K562 (cell line): ENCODE measurements around the gene PRKG1. TPM values are rescaled to one million over a fixed set of nuclear protein-coding genes. Genes with fewer than 3 reads are reported as not detected.

Experiments used
- ATAC-seq: fragments of 200-7000 bp; cut with Tn5 transposase; 3 replicates; pipeline ENCODE4 v1.9.1; 2020; ENCODE audit warnings: moderate library complexity
- BruUV-seq: library from RNA; stranded (reverse); fragments of 400-500 nt; replicated peaks from 2 replicates; lab custom pipeline; 2021; lab: Mats Ljungman, UMichigan
- CTCF ChIA-PET: fragments of 300-600 bp; formaldehyde crosslinking; extraction: SDS; loops from one replicate; lab custom pipeline; 2021; ENCODE audit warnings: low intra/inter-chr PET ratio; lab: Yijun Ruan, JAX
- POLR2A ChIA-PET: fragments of 300-600, 350-650 bp; sonication (Branson Sonifier 250); formaldehyde crosslinking; extraction: SDS; loops from one replicate; lab custom pipeline; 2021; ENCODE audit warnings: antibody characterized with exemption, inconsistent platforms; lab: Yijun Ruan, JAX
- DNase-seq, 4 experiments: peaks; one replicate each; pipeline versions ENCODE4 v3.0.0 to v3.0.0-alpha.2; 2011 to 2018; ENCODE audit warnings: low spot score in 3 of 4, mixed read lengths in 3 of 4; ENCODE audit errors: extremely low read depth in 1 of 4
- FAIRE-seq: peaks from 2 replicates; lab custom pipeline; 2011; peaks lifted over from hg19 to GRCh38; lab: Jason Lieb, UNC
- H2AFZ ChIP-seq: 2 replicates; pipeline ENCODE4 v1.6.0; 2011; ENCODE audit warnings: low read depth, low read length, control low read depth, inconsistent platforms
- H3K27ac ChIP-seq: fragments of 200-600 bp; 3 replicates; pipeline ENCODE4 v1.8.0; 2011; ENCODE audit warnings: low read depth, mild to moderate bottlenecking, control low read depth, inconsistent platforms, low read length, moderate library complexity, mixed read lengths; ENCODE audit errors: extremely low read depth
- H3K27me3 ChIP-seq, 2 experiments: fragments of 300-600 bp in 1 of 2; 2 replicates in 1 of 2; 3 replicates in 1 of 2; pipeline versions ENCODE4 v1.6.0 to v1.8.0; 2011; ENCODE audit warnings: inconsistent platforms in 2 of 2, low read length in 2 of 2, mild to moderate bottlenecking in 1 of 2, mixed read lengths in 1 of 2, moderate library complexity in 1 of 2; ENCODE audit not compliant: control insufficient read depth in 2 of 2, insufficient read depth in 2 of 2
- H3K36me3 ChIP-seq: fragments of 300-600 bp; 3 replicates; pipeline ENCODE4 v1.8.0; 2011; ENCODE audit warnings: mild to moderate bottlenecking, low read length, inconsistent platforms; ENCODE audit not compliant: control insufficient read depth, insufficient read depth
- H3K4me1 ChIP-seq, 2 experiments: fragments of 200-600 bp in 1 of 2; replicated peaks in 1 of 2; 2 replicates in 1 of 2; 3 replicates in 1 of 2; pipeline versions ENCODE4 v1.5.1 to v1.8.0; 2011; ENCODE audit warnings: inconsistent platforms in 2 of 2, low read length in 2 of 2, mild to moderate bottlenecking in 1 of 2, mixed read lengths in 1 of 2, moderate library complexity in 1 of 2; ENCODE audit not compliant: control insufficient read depth in 2 of 2, insufficient read depth in 2 of 2
- H3K4me2 ChIP-seq: 2 replicates; pipeline ENCODE4 v1.6.1; 2011; ENCODE audit warnings: low read length, control low read depth, inconsistent platforms, mixed read lengths; ENCODE audit not compliant: insufficient read depth
- H3K4me3 ChIP-seq: fragments of 200-600 bp; sonication (generic), shearing (Covaris generic); 2 replicates; pipeline ENCODE4 v1.5.1; 2016; ENCODE audit warnings: control low read depth, inconsistent platforms
- H3K79me2 ChIP-seq: fragments of 200-600 bp; 3 replicates; pipeline ENCODE4 v1.8.0; 2011; ENCODE audit warnings: low read length, inconsistent platforms; ENCODE audit not compliant: control insufficient read depth, insufficient read depth
- H3K9ac ChIP-seq, 2 experiments: 2 replicates each; pipeline versions ENCODE4 v1.6.0 to v1.6.1; 2011; ENCODE audit warnings: low read depth in 2 of 2, low read length in 2 of 2, control low read depth in 1 of 2, inconsistent platforms in 1 of 2, mild to moderate bottlenecking in 1 of 2, mixed read lengths in 1 of 2; ENCODE audit not compliant: insufficient read depth in 1 of 2
- H3K9me1 ChIP-seq: one replicate; pipeline ENCODE4 v1.6.0; 2011; ENCODE audit warnings: inconsistent platforms, mild to moderate bottlenecking, low read length, moderate library complexity; ENCODE audit not compliant: control insufficient read depth, insufficient read depth
- H3K9me3 ChIP-seq: replicated peaks from 2 replicates; pipeline ENCODE4 v1.5.1; 2011; ENCODE audit warnings: low read depth, low read length, inconsistent platforms; ENCODE audit not compliant: control insufficient read depth, insufficient read depth
- H4K20me1 ChIP-seq: replicated peaks from 2 replicates; pipeline ENCODE4 v1.6.1; 2011; ENCODE audit warnings: low read length, inconsistent platforms, mixed read lengths; ENCODE audit not compliant: control insufficient read depth, insufficient read depth
- ATF2 ChIP-seq: sonication (generic); formaldehyde crosslinking; IDR thresholded peaks from 2 replicates; pipeline ENCODE4 v1.8.1; 2022; ENCODE audit warnings: missing genetic modification reagents
- C11orf30 ChIP-seq: fragments of 450-650 bp; IDR thresholded peaks from 2 replicates; pipeline ENCODE4 v1.6.1; 2016; ENCODE audit warnings: low read depth, mild to moderate bottlenecking
- MAFF ChIP-seq: IDR thresholded peaks from 2 replicates; pipeline ENCODE4 v1.6.1; 2012; ENCODE audit warnings: low read length, improper control_type of control experiment
- MAFG ChIP-seq: fragments of 450-650 bp; conservative IDR thresholded peaks from 2 replicates; pipeline ENCODE4 v1.6.1; 2016; ENCODE audit warnings: missing genetic modification characterization, missing compliant biosample characterization
- MAFK ChIP-seq: IDR thresholded peaks from 2 replicates; pipeline ENCODE4 v1.6.1; 2011; ENCODE audit warnings: low read length, improper control_type of control experiment
- NFXL1 ChIP-seq: fragments of 450-650 bp; formaldehyde crosslinking; IDR thresholded peaks from 2 replicates; pipeline ENCODE4 v1.4.0; 2021; ENCODE audit warnings: mild to moderate bottlenecking
- SIN3A ChIP-seq, 2 experiments: fragments of 150-350 bp in 1 of 2; IDR thresholded peaks; 2 replicates each; pipeline ENCODE4 v1.6.1; 2011 to 2016; ENCODE audit warnings: borderline replicate concordance in 2 of 2, low read depth in 2 of 2, low read length in 2 of 2, mild to moderate bottlenecking in 2 of 2, moderate library complexity in 2 of 2; ENCODE audit not compliant: control insufficient read depth in 1 of 2
- SP1 ChIP-seq: sonication (generic); formaldehyde crosslinking; IDR thresholded peaks from 2 replicates; pipeline ENCODE4 v1.8.1; 2022; ENCODE audit warnings: mild to moderate bottlenecking, missing genetic modification reagents
- ZNF316 ChIP-seq: fragments of 450-650 bp; IDR thresholded peaks from 2 replicates; pipeline ENCODE4 v1.6.1; 2016
- ZNF384 ChIP-seq: IDR thresholded peaks from 2 replicates; pipeline ENCODE4 v1.6.1; 2012; ENCODE audit warnings: low read depth, low read length, improper control_type of control experiment
- WGBS: fragments of 100-300 bp; shearing (Covaris generic); methylation state at CpG from one replicate; pipeline ENCODE4 v1.1.6; 2016; ENCODE audit warnings: low coverage, mixed read lengths; ENCODE audit not compliant: insufficient coverage; ENCODE audit errors: missing lambda C conversion rate; 5-methylcytosine and 5-hydroxymethylcytosine counted together
- in situ Hi-C: fragments of 300-500 bp; cut with MboI; formaldehyde crosslinking; loops from 4 replicates; pipeline ENCODE4 v1.15.0; 2018; ENCODE audit warnings: inconsistent platforms, mixed read lengths
- intact Hi-C: fragments of 100-400 bp; cut with micrococcal nuclease; formaldehyde crosslinking; loops from 2 replicates; pipeline ENCODE4 v1.14.2; 2022
- polyA plus RNA-seq, 8 experiments: library from polyadenylated mRNA; depleted of rRNA in 4 of 8; stranded (reverse) in 5 of 8; unstranded in 3 of 8; fragments of >200 nt; fragmentation: Nextera tagmentation in 2 of 8; fragmentation: Illumina TruSeq in 1 of 8; extraction: Ambion mirVana in 2 of 8; extraction: Trizol in 1 of 8; gene quantifications; 2 replicates each; pipeline versions ENCODE4 v1.2.1 to v1.2.3, GENCODE V29; 2011 to 2014; ENCODE audit warnings: inconsistent platforms in 1 of 8, missing spikeins in 1 of 8
- total RNA-seq, 7 experiments: library from RNA; depleted of rRNA in 6 of 7; stranded (reverse); fragments of >200 nt in 6 of 7; fragmentation: Illumina TruSeq in 2 of 7; extraction: Trizol in 2 of 7; gene quantifications; 2 replicates each; pipeline versions ENCODE4 v1.2.1 to v1.2.3, GENCODE V29; 2011 to 2021; ENCODE audit warnings: low replicate concordance in 1 of 7
- TF ChIP-seq, protein P1 (sequence below): sonication (generic); formaldehyde crosslinking; IDR thresholded peaks from 2 replicates; pipeline ENCODE4 v1.8.0; 2022; ENCODE audit warnings: missing genetic modification reagents, mild to moderate bottlenecking, borderline replicate concordance

The PRKG1 gene
- total and polyA plus RNA-seq, 9 of the 15 experiments (the other 6 are each of a cell fraction or from before 2014, with no cell fraction given): 0.22 TPM; not detected in 8

- no peak for TF ChIP-seq ZNF384
- no peak for TF ChIP-seq ATF2 (CRISPR knock-in tag)
- TF ChIP-seq NFXL1 (CRISPR knock-in tag): no peak
These were observed 622.0 kb downstream of the PRKG1 start (continued) for GRCh38 chr10:51696251-51696650.

- intact Hi-C loops: no loop called here
- DNase-seq (no peak), ATAC-seq (no peak), FAIRE-seq (no peak)
- Histone ChIP-seq H2AFZ (peak overlapping the region; percentile 99), H3K79me2 (peaks cover 34% of the 10 kb centered on the region), H3K4me1 (peaks cover 11 to 13% of the 10 kb centered on the region in 2 experiments), H3K4me3 (peak overlapping the region; percentile 67), H3K9ac (peak overlapping the region; percentile 87 to 93), H3K36me3 (peaks cover 29% of the 10 kb centered on the region; the same call in 2 of the 3 replicates), H3K27ac (peak overlapping the region; percentile 98), H3K27me3 (no peaks in the 10 kb centered on the region), H3K4me2 (peak overlapping the region; percentile 88), H3K9me3 (no peaks in the 10 kb centered on the region), H3K9me1 (no peaks in the 10 kb centered on the region), H4K20me1 (peaks cover 8% of the 10 kb centered on the region; the same call in 1 of the 2 replicates)
- ChIA-PET POLR2A (no interaction called here), CTCF (no interaction called here)
- no TSS peak for BruUV-seq
- WGBS: 65% methylated on average over 8 of the region's 8 CpGs
- in situ Hi-C loops: no loop called here
- no peak for TF ChIP-seq SP1 (CRISPR knock-in tag)
- TF ChIP-seq C11orf30: peak; percentile 68; the same call in 1 of the 2 replicates
- peak; percentile 34; the same call in 1 of the 2 replicates for TF ChIP-seq MAFF
- peak; percentile 41 for TF ChIP-seq MAFG (tag)
- peak; percentile 71; the same call in 1 of the 2 replicates for TF ChIP-seq ZNF316
- TF ChIP-seq MAFK: peak; percentile 37; the same call in 1 of the 2 replicates
- peak in 1 of 2 experiments; percentile 21; a peak in 1 of 4 replicates for TF ChIP-seq SIN3A (IDR thresholded peaks at IDR 0.05; ENCODE audit: borderline replicate concordance in 2 of 2, control insufficient read depth in 1 of 2, low read depth in 2 of 2, low read length in 2 of 2)
- TF ChIP-seq, protein P1, sequence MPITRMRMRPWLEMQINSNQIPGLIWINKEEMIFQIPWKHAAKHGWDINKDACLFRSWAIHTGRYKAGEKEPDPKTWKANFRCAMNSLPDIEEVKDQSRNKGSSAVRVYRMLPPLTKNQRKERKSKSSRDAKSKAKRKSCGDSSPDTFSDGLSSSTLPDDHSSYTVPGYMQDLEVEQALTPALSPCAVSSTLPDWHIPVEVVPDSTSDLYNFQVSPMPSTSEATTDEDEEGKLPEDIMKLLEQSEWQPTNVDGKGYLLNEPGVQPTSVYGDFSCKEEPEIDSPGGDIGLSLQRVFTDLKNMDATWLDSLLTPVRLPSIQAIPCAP: no peak
These were observed 624.3 kb downstream of the PRKG1 start for GRCh38 chr10:51698473-51699063.
